ENCODE measurements around the gene SLC12A3.

Gene SLC12A3

GRCh38 chr16:56848029-56848936, 16.7 kb upstream of the SLC12A3 start:
- peak; percentile 74 for DNase-seq (ENCODE audit: low spot score)

GRCh38 chr16:56848955-56849689, 15.9 kb upstream of the SLC12A3 start:
- peak; percentile 75 for DNase-seq (ENCODE audit: low spot score)

- no peak for DNase-seq (ENCODE audit: low spot score)
Measured at GRCh38 chr16:56849690-56850680, 15.0 kb upstream of the SLC12A3 start.

GRCh38 chr16:56851671-56852400, 13.2 kb upstream of the SLC12A3 start:
- no peak for DNase-seq (ENCODE audit: low spot score)

- DNase-seq (ENCODE audit: low spot score), result no peak
Measured at GRCh38 chr16:56852401-56852730, 12.6 kb upstream of the SLC12A3 start.

GRCh38 chr16:56852968-56853367, 12.0 kb upstream of the SLC12A3 start:
- DNase-seq (ENCODE audit: low spot score), result no peak

- no peak for DNase-seq (ENCODE audit: low spot score)
Measured at GRCh38 chr16:56855201-56855600, 9.8 kb upstream of the SLC12A3 start.

- no peak for DNase-seq (ENCODE audit: low spot score)
Measured at GRCh38 chr16:56855946-56856345, 9.1 kb upstream of the SLC12A3 start.

GRCh38 chr16:56856876-56857447, 8.0 kb upstream of the SLC12A3 start:
- no peak for DNase-seq (ENCODE audit: low spot score)

- DNase-seq (ENCODE audit: low spot score), result no peak
Measured at GRCh38 chr16:56858374-56858773, 6.6 kb upstream of the SLC12A3 start.

GRCh38 chr16:56859636-56860035, 5.4 kb upstream of the SLC12A3 start:
- DNase-seq (ENCODE audit: low spot score), result no peak

- DNase-seq (ENCODE audit: low spot score), result no peak
Measured at GRCh38 chr16:56860226-56861020, 4.6 kb upstream of the SLC12A3 start.

- DNase-seq (ENCODE audit: low spot score), result no peak
Measured at GRCh38 chr16:56861092-56861610, 3.9 kb upstream of the SLC12A3 start.

- DNase-seq (ENCODE audit: low spot score), result no peak
Measured at GRCh38 chr16:56861756-56862155, 3.3 kb upstream of the SLC12A3 start.

GRCh38 chr16:56862776-56863175, 2.2 kb upstream of the SLC12A3 start:
- no peak for DNase-seq (ENCODE audit: low spot score)

GRCh38 chr16:56865394-56866062, 521 bp downstream of the SLC12A3 start:
- no peak for DNase-seq (ENCODE audit: low spot score)

GRCh38 chr16:56866955-56867830, 2.2 kb downstream of the SLC12A3 start:
- peak; percentile 55 for DNase-seq (ENCODE audit: low spot score)

GRCh38 chr16:56868175-56868574, 3.2 kb downstream of the SLC12A3 start:
- DNase-seq (ENCODE audit: low spot score), result no peak

All from kidney capillary endothelial cell (primary cell).